Spleen (tissue), 3 donors: ENCODE measurements around the gene CNDP1.

Source experiments
- POLR2A ChIP-seq, 3 donors: fragments of 450-650 bp; IDR thresholded peaks; one replicate each; pipeline ENCODE4 v1.5.1; 2017; ENCODE audit warnings: antibody characterized with exemption in 3 of 3, mild to moderate bottlenecking in 1 of 3
- POLR2AphosphoS5 ChIP-seq, 3 donors: sonication (generic); formaldehyde crosslinking; IDR thresholded peaks; one replicate each; pipeline ENCODE4 v1.5.1; 2017; ENCODE audit warnings: antibody characterized with exemption in 3 of 3

DNA sequence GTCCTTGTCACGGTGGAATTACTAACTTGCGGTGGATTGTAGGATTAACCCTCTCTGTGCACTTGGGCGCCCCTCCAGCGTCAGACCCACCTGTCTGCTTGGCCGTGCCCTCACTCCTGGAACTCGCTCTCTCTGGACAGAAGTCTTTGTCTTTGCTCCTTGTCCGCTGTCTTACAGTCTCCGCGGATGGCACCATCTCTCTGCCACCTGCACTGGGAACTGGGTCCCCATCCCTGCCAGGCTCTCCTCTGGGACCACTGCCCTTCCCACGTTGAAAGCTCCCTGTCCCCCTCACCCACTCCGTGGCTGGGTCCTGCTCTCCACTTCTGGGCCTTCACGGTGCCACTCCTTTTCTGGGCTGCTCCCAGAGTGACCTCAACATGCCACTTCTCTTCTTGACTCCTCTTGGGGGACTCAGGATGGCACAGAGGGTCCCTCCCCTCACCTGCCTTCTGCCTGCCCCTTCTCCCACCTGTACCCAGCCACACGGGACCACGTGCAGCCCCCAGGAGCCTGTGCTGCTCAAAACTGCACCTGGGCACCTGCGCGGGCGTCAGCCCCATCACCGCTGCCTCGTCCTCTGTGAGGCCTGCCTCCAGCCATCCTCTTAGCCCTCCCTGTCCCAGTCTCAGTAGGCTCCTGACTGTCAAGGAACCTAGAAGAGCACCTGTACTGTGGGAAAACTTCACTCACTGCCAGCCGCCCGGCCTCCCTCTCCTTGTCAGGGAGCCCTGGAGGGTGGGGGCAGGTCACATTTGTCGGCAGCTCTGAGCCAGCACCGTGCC, 27.0 kb upstream of the CNDP1 start:
- no peak for TF ChIP-seq POLR2A (IDR thresholded peaks at IDR 0.05)
- TF ChIP-seq POLR2AphosphoS5 (IDR thresholded peaks at IDR 0.05) = no peak
